ENCODE measurements around the gene USP47. TPM values are rescaled to one million over a fixed set of nuclear protein-coding genes. Genes with fewer than 3 reads are reported as not detected.

USP47 gene
- total and polyA plus RNA-seq, 2 of the 8 experiments (the other 6 are each of a cell fraction or from before 2014, with no cell fraction given), result 4.2 to 21.3 TPM

DNA sequence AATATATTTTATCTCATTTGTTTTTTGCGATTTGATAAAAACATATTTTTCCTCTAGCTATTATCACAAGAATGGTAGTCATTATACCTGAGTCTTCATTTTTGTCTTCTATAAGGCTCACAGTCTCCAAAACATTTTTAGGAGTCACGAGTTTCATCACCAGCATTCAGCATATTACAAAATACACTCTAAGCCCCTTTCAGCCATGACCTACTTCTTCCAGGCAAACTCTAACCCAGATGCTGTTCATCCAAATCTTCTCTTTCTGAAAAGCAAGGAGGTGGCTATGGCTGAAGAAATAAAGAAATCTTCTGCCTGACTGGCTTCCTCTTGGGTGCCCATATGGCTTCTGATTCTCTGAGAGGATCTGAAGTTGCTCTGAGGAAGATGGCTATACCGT, 35.7 kb upstream of the USP47 start:
- H3K4me3 ChIP-seq (ENCODE audit: extremely low read depth in 1 of 4, insufficient read depth in 2 of 4, low read depth in 3 of 4, low read length in 4 of 4), result no peak overlapping the region
- no peak overlapping the region for H2BK5ac ChIP-seq (ENCODE audit: low read depth, low read length)
- H2BK15ac ChIP-seq (ENCODE audit: low read length), result no peak overlapping the region
- no peak for TF ChIP-seq RAD21 (IDR thresholded peaks at IDR 0.05 in 1 of 2, conservative IDR thresholded peaks at IDR 0.05 in 1 of 2; ENCODE audit: low read depth in 2 of 2, low read length in 2 of 2)
- no peak for TF ChIP-seq SP1 (IDR thresholded peaks at IDR 0.05; ENCODE audit: low read depth, low read length)
- TF ChIP-seq CREB1 (IDR thresholded peaks at IDR 0.05), result no peak
- TF ChIP-seq MAFK (IDR thresholded peaks at IDR 0.05; ENCODE audit: low read depth, low read length), result no peak
- TF ChIP-seq, protein P1, sequence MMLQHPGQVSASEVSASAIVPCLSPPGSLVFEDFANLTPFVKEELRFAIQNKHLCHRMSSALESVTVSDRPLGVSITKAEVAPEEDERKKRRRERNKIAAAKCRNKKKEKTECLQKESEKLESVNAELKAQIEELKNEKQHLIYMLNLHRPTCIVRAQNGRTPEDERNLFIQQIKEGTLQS (IDR thresholded peaks at IDR 0.05; ENCODE audit: insufficient read depth, low read depth, low read length), result no peak
- no peak for TF ChIP-seq POU5F1 (IDR thresholded peaks at IDR 0.05; ENCODE audit: low read depth, low read length)
- TF ChIP-seq EGR1 (IDR thresholded peaks at IDR 0.05; ENCODE audit: borderline replicate concordance, low read depth, low read length), result no peak
- H3K4me2 ChIP-seq (ENCODE audit: insufficient read depth in 1 of 2, low read depth in 2 of 2, low read length in 2 of 2), result no peak overlapping the region
- no peak overlapping the region for H3K14ac ChIP-seq (ENCODE audit: insufficient read length)
- H3K27me3 ChIP-seq (replicated peaks in 1 of 4; ENCODE audit: control insufficient read depth in 3 of 4, extremely low read depth in 1 of 4, insufficient read depth in 3 of 4, low read length in 3 of 4), result no peaks in the 10 kb centered on the region
- no peak overlapping the region for H2BK120ac ChIP-seq (replicated peaks; ENCODE audit: low read depth, low read length)
- no peak overlapping the region for H4K91ac ChIP-seq (replicated peaks; ENCODE audit: insufficient read length, low read length)
- H3K9ac ChIP-seq (replicated peaks in 1 of 4; ENCODE audit: extremely low read depth in 1 of 4, low read depth in 3 of 4, low read length in 3 of 4), result no peak overlapping the region
- no peak overlapping the region for H2AFZ ChIP-seq (ENCODE audit: low read length)
- H3K56ac ChIP-seq (replicated peaks; ENCODE audit: insufficient read length, low read depth, low read length), result no peak overlapping the region
- no peaks in the 10 kb centered on the region for H3K79me2 ChIP-seq (ENCODE audit: control insufficient read depth in 1 of 2, insufficient read depth in 2 of 2, low read length in 2 of 2)
- no peaks in the 10 kb centered on the region for H3K9me3 ChIP-seq (ENCODE audit: insufficient read depth in 2 of 2, low read depth in 1 of 2, low read length in 1 of 2)
- no peak overlapping the region for H3K27ac ChIP-seq (ENCODE audit: low read depth, low read length)
- H3K18ac ChIP-seq (ENCODE audit: extremely low read depth, low read length), result no peak overlapping the region
- H3K4ac ChIP-seq (replicated peaks; ENCODE audit: insufficient read length, low read depth, low read length), result no peak overlapping the region
- H2BK12ac ChIP-seq (ENCODE audit: low read depth, low read length), result no peak overlapping the region
- H3K79me1 ChIP-seq (ENCODE audit: low read depth, low read length), result no peaks in the 10 kb centered on the region
- H2AK5ac ChIP-seq (ENCODE audit: low read depth, low read length), result no peak overlapping the region
- CTCF ChIA-PET (ENCODE audit: partially characterized antibody), result interaction anchor here (1.6 kb wide), 1 partner anchor 18 kb away, joined by 7 read pairs; no protein-coding TSS in a partner anchor
- H3K36me3 ChIP-seq (ENCODE audit: control insufficient read depth in 2 of 4, insufficient read depth in 4 of 4, low read length in 3 of 4), result no peaks in the 10 kb centered on the region
- 96% methylated on average over 3 of the region's 3 CpGs; no CpG with 5 or more reads in 1 of the 2 experiments for WGBS, 2 experiments (ENCODE audit: extremely low coverage in 1 of 2, insufficient coverage in 1 of 2, insufficient read length in 1 of 2, insufficient replicate concordance in 2 of 2, low coverage in 1 of 2, low lambda C conversion rate in 2 of 2, missing lambda C conversion rate in 1 of 2)
- H4K8ac ChIP-seq (ENCODE audit: extremely low read depth, insufficient read depth, low read length), result no peak overlapping the region
- no peak overlapping the region for H3K23ac ChIP-seq (ENCODE audit: insufficient read length)
- H2BK20ac ChIP-seq (ENCODE audit: low read length), result no peak overlapping the region
- POLR2A ChIA-PET (ENCODE audit: partially characterized antibody), result no interaction called here
- no peaks in the 10 kb centered on the region for H4K20me1 ChIP-seq (replicated peaks in 1 of 2; ENCODE audit: control insufficient read depth in 1 of 2, insufficient read depth in 2 of 2, low read length in 2 of 2)
- DNase-seq (ENCODE audit: low read depth in 1 of 2, low spot score in 2 of 2) (no peak), FAIRE-seq (no peak)
- no peaks in the 10 kb centered on the region for H3K4me1 ChIP-seq (replicated peaks in 1 of 4; ENCODE audit: control insufficient read depth in 3 of 4, insufficient read depth in 4 of 4, low read length in 3 of 4)
- H3K23me2 ChIP-seq (ENCODE audit: low read depth, low read length), result no peaks in the 10 kb centered on the region
- H4K5ac ChIP-seq (ENCODE audit: insufficient read length, low read depth, low read length), result no peak overlapping the region
